ENCODE results near the gene RHOT2. TPM values are rescaled to one million over a fixed set of nuclear protein-coding genes. Genes with fewer than 3 reads are reported as not detected.

Gene RHOT2
- total RNA-seq, 1 experiment from 2014 or later, result 143 TPM

DNA sequence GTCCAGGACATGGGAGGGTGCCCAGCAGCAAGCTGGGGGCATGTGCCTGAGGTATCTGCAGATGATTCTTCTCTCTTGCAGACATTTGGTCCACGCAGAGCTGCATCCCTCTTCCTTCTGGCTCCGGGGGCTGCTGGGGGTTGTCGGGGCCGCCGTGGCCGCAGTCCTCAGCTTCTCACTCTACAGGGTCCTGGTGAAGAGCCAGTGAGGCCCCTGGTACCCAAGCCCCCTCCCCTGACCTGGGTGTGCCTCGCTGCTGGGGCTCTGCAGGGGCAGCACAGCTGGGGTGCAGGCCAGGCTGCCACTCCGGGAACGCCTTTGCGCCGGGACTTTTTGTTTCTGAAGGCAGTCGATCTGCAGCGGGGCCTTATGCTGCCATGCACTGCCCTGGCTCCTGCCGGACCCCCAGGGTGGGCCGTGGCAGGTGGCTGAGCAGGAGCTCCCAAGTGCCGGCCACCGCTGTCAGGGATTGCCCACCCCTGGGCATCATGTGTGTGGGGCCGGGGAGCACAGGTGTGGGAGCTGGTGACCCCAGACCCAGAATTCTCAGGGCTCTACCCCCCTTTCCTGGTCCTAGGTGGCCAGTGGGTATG lies 5.6 kb downstream of the RHOT2 start:
- Histone ChIP-seq H3K27ac (no peak overlapping the region), H4K20me1 (ENCODE audit: insufficient read depth) (no peaks in the 10 kb centered on the region; the same call in 1 of the 2 replicates), H3K4me2 (no peak overlapping the region), H3K27me3 (ENCODE audit: insufficient read depth, low read depth) (no peaks in the 10 kb centered on the region), H2AFZ (no peak overlapping the region), H3K4me3 (no peak overlapping the region), H3K9me3 (ENCODE audit: insufficient read depth, low read depth) (no peaks in the 10 kb centered on the region), H3K4me1 (replicated peaks; ENCODE audit: insufficient read depth) (peaks cover 5% of the 10 kb centered on the region; the same call in 1 of the 2 replicates), H3K79me2 (ENCODE audit: low read depth) (peaks cover 16% of the 10 kb centered on the region), H3F3A (ENCODE audit: insufficient read depth, low read depth) (peaks cover 10% of the 10 kb centered on the region; the same call in 1 of the 2 replicates), H3K9me2 (ENCODE audit: insufficient read depth) (no peaks in the 10 kb centered on the region), H3K36me3 (ENCODE audit: low read depth) (no peaks in the 10 kb centered on the region)
- CTCF ChIA-PET, result no interaction called here
- no peak for TF ChIP-seq EZH2 (IDR thresholded peaks at IDR 0.05; ENCODE audit: low read depth)
- no peak for TF ChIP-seq CTCF (conservative IDR thresholded peaks at IDR 0.05)
- POLR2A ChIA-PET (ENCODE audit: unreplicated experiment), result interaction anchor here (0.6 kb wide), 1 partner anchor 86 kb away, joined by 3 read pairs; no protein-coding TSS in a partner anchor
- no TSS peak for BruUV-seq (replicated peaks)
- no peak for DNase-seq
- intact Hi-C loops (cut with micrococcal nuclease; ENCODE audit: unreplicated experiment), result no loop called here

GRCh38 chr16:674214-674881 lies 6.4 kb downstream of the RHOT2 start:
- H3K9me3 ChIP-seq (ENCODE audit: insufficient read depth, low read depth), result no peaks in the 10 kb centered on the region
- peaks cover 7% of the 10 kb centered on the region; the same call in 1 of the 2 replicates for H3K79me2 ChIP-seq (ENCODE audit: low read depth)
- H3K9me2 ChIP-seq (ENCODE audit: insufficient read depth), result no peaks in the 10 kb centered on the region
- POLR2A ChIA-PET (ENCODE audit: unreplicated experiment), result no interaction called here
- no peak overlapping the region for H3K4me2 ChIP-seq
- intact Hi-C loops (cut with micrococcal nuclease; ENCODE audit: unreplicated experiment), result no loop called here
- H3K36me3 ChIP-seq (ENCODE audit: low read depth), result no peaks in the 10 kb centered on the region
- DNase-seq, result no peak
- H3K4me1 ChIP-seq (replicated peaks; ENCODE audit: insufficient read depth), result peaks cover under 1% of the 10 kb centered on the region; the same call in 1 of the 2 replicates
- H3K27me3 ChIP-seq (ENCODE audit: insufficient read depth, low read depth), result no peaks in the 10 kb centered on the region
- no peak for TF ChIP-seq EZH2 (IDR thresholded peaks at IDR 0.05; ENCODE audit: low read depth)
- TF ChIP-seq CTCF (conservative IDR thresholded peaks at IDR 0.05), result no peak
- no peak overlapping the region for H3K27ac ChIP-seq
- no peak overlapping the region for H3K4me3 ChIP-seq
- H4K20me1 ChIP-seq (ENCODE audit: insufficient read depth), result no peaks in the 10 kb centered on the region; the same call in 1 of the 2 replicates
- H2AFZ ChIP-seq, result no peak overlapping the region
- no TSS peak for BruUV-seq (replicated peaks)
- H3F3A ChIP-seq (ENCODE audit: insufficient read depth, low read depth), result peaks cover 13% of the 10 kb centered on the region; the same call in 1 of the 2 replicates
- CTCF ChIA-PET, result no interaction called here

DNA sequence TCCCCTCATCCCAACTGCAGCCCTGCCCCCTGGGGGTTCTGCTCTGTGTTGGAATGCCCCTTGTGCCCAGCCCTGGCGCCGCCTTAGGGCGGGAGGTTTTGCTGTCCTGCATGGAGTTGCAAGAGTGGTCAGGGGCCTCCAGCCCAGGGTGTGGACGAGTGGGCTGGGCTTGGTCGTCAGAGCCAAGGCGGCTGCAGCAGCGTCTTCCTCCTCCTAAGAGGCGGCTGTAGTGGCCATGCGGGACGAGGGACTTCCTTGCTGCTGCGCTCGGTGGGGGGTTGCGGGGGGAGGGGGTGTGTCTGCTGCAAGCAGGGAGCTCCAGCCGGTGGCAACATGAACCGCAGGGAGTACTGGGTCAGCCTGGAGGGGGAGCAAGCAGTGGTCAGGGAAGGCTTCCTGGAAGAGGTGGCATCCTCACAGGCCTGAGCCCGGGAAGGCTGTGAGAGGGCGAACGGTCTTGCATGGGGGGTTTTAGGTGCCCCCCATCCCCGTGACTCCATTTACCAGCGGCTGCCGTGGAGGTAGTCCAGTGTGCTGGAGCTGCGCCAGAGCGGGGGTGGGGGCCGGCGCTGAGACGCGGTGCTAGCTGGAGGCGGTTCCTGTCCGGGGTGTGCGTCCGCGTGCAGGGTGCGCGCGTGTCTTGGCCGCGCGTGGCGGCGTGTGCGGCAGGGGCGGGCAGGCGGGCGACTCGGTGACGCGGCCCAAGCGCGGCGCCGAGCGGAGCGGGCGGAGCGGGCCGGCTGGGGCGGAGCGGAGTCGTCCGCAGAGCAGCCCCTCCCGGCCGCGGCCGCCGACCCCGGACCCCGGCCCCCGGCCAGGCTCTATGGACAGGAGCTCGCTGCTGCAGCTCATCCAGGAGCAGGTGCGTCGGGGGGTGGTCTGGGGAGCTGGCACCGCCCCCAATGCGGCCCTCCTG lies 7.3 kb downstream of the RHOT2 start, which contains the start of gene RHBDL1:
RHBDL1 (plus strand) TSS at position 704 of the 916 bp plus-strand sequence; CDS start at position 824, 120 bp downstream.
- Histone ChIP-seq H3K4me1 (replicated peaks; ENCODE audit: insufficient read depth) (no peaks in the 10 kb centered on the region), H3K27ac (no peak within 1 kb of the TSS), H3K36me3 (ENCODE audit: low read depth) (no peaks in the 10 kb centered on the region), H3F3A (ENCODE audit: insufficient read depth, low read depth) (peaks cover 15% of the 10 kb centered on the region; the same call in 1 of the 2 replicates), H3K9me2 (ENCODE audit: insufficient read depth) (no peaks in the 10 kb centered on the region), H3K79me2 (ENCODE audit: low read depth) (no peaks in the 10 kb centered on the region), H4K20me1 (ENCODE audit: insufficient read depth) (no peaks in the 10 kb centered on the region; the same call in 1 of the 2 replicates), H2AFZ (no peak within 1 kb of the TSS), H3K4me3 (no peak within 1 kb of the TSS), H3K4me2 (no peak within 1 kb of the TSS), H3K9me3 (ENCODE audit: insufficient read depth, low read depth) (no peaks in the 10 kb centered on the region), H3K27me3 (ENCODE audit: insufficient read depth, low read depth) (no peaks in the 10 kb centered on the region)
- CTCF ChIA-PET, result interaction anchor here (1.1 kb wide), 1 partner anchor 15 kb away, joined by 4 read pairs; no protein-coding TSS in a partner anchor
- no TSS peak for BruUV-seq (replicated peaks)
- POLR2A ChIA-PET (ENCODE audit: unreplicated experiment), result no interaction called here
- DNase-seq, result no peak
- intact Hi-C loops (cut with micrococcal nuclease; ENCODE audit: unreplicated experiment), result no loop called here
- no peak for TF ChIP-seq EZH2 (IDR thresholded peaks at IDR 0.05; ENCODE audit: low read depth)
- no peak for TF ChIP-seq CTCF (conservative IDR thresholded peaks at IDR 0.05)

Data from PC-9 (cell line).